GM12878 (cell line): Measurements from ENCODE around the gene HMMR. TPM values are rescaled to one million over a fixed set of nuclear protein-coding genes. Genes with fewer than 3 reads are reported as not detected.

ENCODE experiments used
- ATAC-seq: fragments of 200-7000 bp; cut with Tn5 transposase; 3 replicates; pipeline ENCODE4 v1.9.1; 2020; ENCODE audit warnings: mild to moderate bottlenecking, moderate library complexity
- BruUV-seq: library from RNA; stranded (reverse); fragments of 400-500 nt; replicated peaks from 2 replicates; lab custom pipeline; 2021; lab: Mats Ljungman, UMichigan
- CTCF ChIA-PET: fragments of 300-600 bp; sonication (Branson Sonifier 250); formaldehyde crosslinking; extraction: SDS; loops from one replicate; lab custom pipeline; 2021; ENCODE audit warnings: inconsistent platforms; lab: Yijun Ruan, JAX
- POLR2A ChIA-PET: fragments of 350-600 bp; formaldehyde crosslinking; extraction: SDS; loops from one replicate; lab custom pipeline; 2021; ENCODE audit warnings: inconsistent platforms; lab: Charles Lee
- RAD21 ChIA-PET: fragments of 300-600 bp; sonication (Branson Sonifier 250); formaldehyde crosslinking; loops from one replicate; lab custom pipeline; 2023; ENCODE audit warnings: antibody characterized with exemption; ENCODE audit not compliant: unreplicated experiment; lab: Charles Lee
- SMC1A ChIA-PET: fragments of 300-600 bp; sonication (Branson Sonifier 250); formaldehyde crosslinking; loops from one replicate; lab custom pipeline; 2023; ENCODE audit not compliant: unreplicated experiment, uncharacterized antibody; lab: Charles Lee
- DNase-seq: peaks from one replicate; pipeline ENCODE4 v3.0.0-alpha.2; 2011; ENCODE audit warnings: low read depth, low spot score
- FAIRE-seq: peaks from 3 replicates; lab custom pipeline; 2011; peaks lifted over from hg19 to GRCh38; lab: Jason Lieb, UNC
- H2AFZ ChIP-seq: 2 replicates; pipeline ENCODE4 v1.6.0; 2011; ENCODE audit warnings: low read depth, low read length, control low read depth; ENCODE audit not compliant: control insufficient read depth
- H3K27ac ChIP-seq: 2 replicates; pipeline ENCODE4 v1.5.1; 2011; ENCODE audit warnings: control low read depth; ENCODE audit not compliant: control insufficient read depth, insufficient read depth
- H3K27me3 ChIP-seq, 2 experiments: replicated peaks in 1 of 2; 2 replicates each; pipeline versions ENCODE4 v1.6.0 to v1.6.1; 2011; ENCODE audit warnings: low read length in 1 of 2; ENCODE audit not compliant: control insufficient read depth in 2 of 2, insufficient read depth in 2 of 2
- H3K36me3 ChIP-seq, 2 experiments: 2 replicates each; pipeline ENCODE4 v1.5.1; 2011; ENCODE audit warnings: low read length in 1 of 2; ENCODE audit not compliant: control insufficient read depth in 2 of 2, insufficient read depth in 2 of 2
- H3K4me1 ChIP-seq: 2 replicates; pipeline ENCODE4 v1.6.1; 2011; ENCODE audit warnings: mild to moderate bottlenecking, low read length, moderate library complexity, mixed read lengths; ENCODE audit not compliant: control insufficient read depth, insufficient read depth
- H3K4me2 ChIP-seq: 2 replicates; pipeline ENCODE4 v1.6.0; 2011; ENCODE audit warnings: control low read depth; ENCODE audit not compliant: control insufficient read depth, insufficient read depth
- H3K4me3 ChIP-seq: fragments of 200-600 bp; sonication (generic); 2 replicates; pipeline ENCODE4 v1.5.1; 2016
- H3K79me2 ChIP-seq: 2 replicates; pipeline ENCODE4 v1.6.0; 2011; ENCODE audit warnings: low read length; ENCODE audit not compliant: control insufficient read depth, insufficient read depth
- H3K9ac ChIP-seq: 2 replicates; pipeline ENCODE4 v1.8.0; 2011; ENCODE audit warnings: low read length, control low read depth, mixed read lengths; ENCODE audit not compliant: control insufficient read depth, insufficient read depth
- H3K9me3 ChIP-seq: replicated peaks from 3 replicates; pipeline ENCODE4 v1.5.1; 2011; ENCODE audit warnings: mild to moderate bottlenecking, low read length; ENCODE audit not compliant: control insufficient read depth, insufficient read depth
- H4K20me1 ChIP-seq: 2 replicates; pipeline ENCODE4 v1.6.0; 2011; ENCODE audit not compliant: control insufficient read depth, insufficient read depth
- BCLAF1 ChIP-seq: fragments of 450-650 bp; IDR thresholded peaks from 2 replicates; pipeline ENCODE4 v1.6.1; 2017; ENCODE audit warnings: antibody characterized with exemption, mild to moderate bottlenecking, moderate library complexity
- CBX5 ChIP-seq: sonication (generic); IDR thresholded peaks from 2 replicates; pipeline ENCODE4 v1.6.1; 2016; ENCODE audit warnings: low read depth, moderate library complexity, mild to moderate bottlenecking, inconsistent platforms
- CREM ChIP-seq: IDR thresholded peaks from 2 replicates; pipeline ENCODE4 v1.6.1; 2014; ENCODE audit warnings: antibody characterized with exemption, low read depth
- E2F4 ChIP-seq: IDR thresholded peaks from 2 replicates; pipeline ENCODE4 v1.6.1; 2012; ENCODE audit warnings: low read depth, low read length, improper control_type of control experiment
- EED ChIP-seq: sonication (generic); IDR thresholded peaks from 2 replicates; pipeline ENCODE4 v1.6.1; 2016; ENCODE audit warnings: antibody characterized with exemption, low read depth
- ETV6 ChIP-seq, 2 experiments: fragments of 450-650 bp in 1 of 2; IDR thresholded peaks in 1 of 2; conservative IDR thresholded peaks in 1 of 2; 2 replicates each; pipeline ENCODE4 v1.6.1; 2014; ENCODE audit warnings: antibody characterized with exemption in 1 of 2, borderline replicate concordance in 1 of 2, low read depth in 1 of 2, mild to moderate bottlenecking in 1 of 2, moderate library complexity in 1 of 2
- HDAC2 ChIP-seq: fragments of 200-600 bp; sonication (generic); IDR thresholded peaks from 2 replicates; pipeline ENCODE4 v1.6.1; 2017
- HDGF ChIP-seq: fragments of 450-650 bp; IDR thresholded peaks from 2 replicates; pipeline ENCODE4 v1.6.1; 2016; ENCODE audit warnings: antibody characterized with exemption
- MAX ChIP-seq: IDR thresholded peaks from 2 replicates; pipeline ENCODE4 v1.6.1; 2012; ENCODE audit warnings: low read depth, low read length, improper control_type of control experiment
- MYB ChIP-seq: fragments of 150-350 bp; IDR thresholded peaks from 2 replicates; pipeline ENCODE4 v1.6.1; 2014; ENCODE audit warnings: mild to moderate bottlenecking, low read depth, low read length, borderline replicate concordance
- POLR2AphosphoS2 ChIP-seq: IDR thresholded peaks from 2 replicates; pipeline ENCODE4 v1.6.1; 2011; ENCODE audit warnings: low read depth, mild to moderate bottlenecking, low read length, improper control_type of control experiment, moderate library complexity
- POLR2AphosphoS5 ChIP-seq: IDR thresholded peaks from 2 replicates; pipeline ENCODE4 v1.6.1; 2011; ENCODE audit warnings: mild to moderate bottlenecking, low read length, inconsistent platforms
- RFX5 ChIP-seq: IDR thresholded peaks from 2 replicates; pipeline ENCODE4 v1.6.1; 2011; ENCODE audit warnings: low read depth, low read length, improper control_type of control experiment
- SMARCA5 ChIP-seq: fragments of 450-650 bp; IDR thresholded peaks from 2 replicates; pipeline ENCODE4 v1.6.1; 2017; ENCODE audit warnings: mild to moderate bottlenecking
- SMC3 ChIP-seq: IDR thresholded peaks from 2 replicates; pipeline ENCODE4 v1.6.1; 2011; ENCODE audit warnings: low read length, improper control_type of control experiment, borderline replicate concordance
- SREBF1 ChIP-seq: IDR thresholded peaks from 2 replicates; pipeline ENCODE4 v1.6.1; 2012; ENCODE audit warnings: mild to moderate bottlenecking, low read length
- YBX1 ChIP-seq: fragments of 450-650 bp; IDR thresholded peaks from 2 replicates; pipeline ENCODE4 v1.6.1; 2016; ENCODE audit warnings: antibody characterized with exemption
- ZNF217 ChIP-seq: fragments of 450-650 bp; IDR thresholded peaks from 2 replicates; pipeline ENCODE4 v1.6.1; 2017; ENCODE audit warnings: antibody characterized with exemption, mild to moderate bottlenecking
- ZNF622 ChIP-seq: fragments of 450-650 bp; IDR thresholded peaks from 2 replicates; pipeline ENCODE4 v1.6.1; 2017; ENCODE audit warnings: mild to moderate bottlenecking, inconsistent platforms
- ZSCAN29 ChIP-seq: fragments of 450-650 bp; IDR thresholded peaks from 2 replicates; pipeline ENCODE4 v1.6.1; 2017; ENCODE audit warnings: mild to moderate bottlenecking, moderate library complexity
- WGBS: methylation state at CpG from one replicate; pipeline ENCODE4 v1.1.6; 2016; ENCODE audit warnings: low lambda C conversion rate; ENCODE audit not compliant: insufficient replicate concordance, insufficient coverage; ENCODE audit errors: missing lambda C conversion rate; 5-methylcytosine and 5-hydroxymethylcytosine counted together
- in situ Hi-C: fragments of 300-500 bp; cut with MboI; formaldehyde crosslinking; loops from 9 replicates; pipeline ENCODE4 v1.14.3; 2018; ENCODE audit warnings: mixed read lengths
- intact Hi-C: fragments of 100-400 bp; cut with micrococcal nuclease; formaldehyde crosslinking; loops from one replicate; pipeline ENCODE4 v1.14.2; 2022; ENCODE audit not compliant: unreplicated experiment
- polyA plus RNA-seq, 11 experiments: library from polyadenylated mRNA; depleted of rRNA in 4 of 11; unstranded in 6 of 11; stranded (reverse) in 5 of 11; fragments of >200 nt; fragmentation: Nextera tagmentation in 4 of 11; fragmentation: Illumina TruSeq in 1 of 11; extraction: Ambion mirVana in 4 of 11; extraction: Trizol in 1 of 11; gene quantifications; 1 replicate in 1 of 11; 2 replicates in 10 of 11; pipeline versions ENCODE4 v1.2.1 to v1.2.3, GENCODE V29; 2011 to 2016; ENCODE audit warnings: inconsistent platforms in 2 of 11, missing spikeins in 2 of 11, low read depth in 1 of 11
- total RNA-seq, 4 experiments: library from RNA; depleted of rRNA in 3 of 4; stranded (reverse); fragments of >200 nt in 3 of 4; fragmentation: Illumina TruSeq in 1 of 4; extraction: Trizol in 1 of 4; gene quantifications; 2 replicates each; pipeline versions ENCODE4 v1.2.1 to v1.2.3, GENCODE V29; 2013 to 2021

HMMR gene
- total and polyA plus RNA-seq, 10 of the 15 experiments (the other 5 are each of a cell fraction or from before 2014, with no cell fraction given), result 44.1 to 122 (median 64.2) TPM

GRCh38 chr5:163489745-163490075 lies 29.3 kb downstream of the HMMR start (continued):
- TF ChIP-seq ETV6 (conservative IDR thresholded peaks at IDR 0.05 in 1 of 2, IDR thresholded peaks at IDR 0.05 in 1 of 2; ENCODE audit: borderline replicate concordance in 1 of 2, low read depth in 1 of 2), result no peak

GRCh38 chr5:163496286-163496685 lies 35.9 kb downstream of the HMMR start:
- TF ChIP-seq ZSCAN29, result no peak
- TF ChIP-seq BCLAF1, result no peak
- no peak for TF ChIP-seq MAX
- no peak for TF ChIP-seq EED
- TF ChIP-seq RFX5, result no peak
- no peak for TF ChIP-seq POLR2AphosphoS5
- no peak for TF ChIP-seq SMC3
- no peak for TF ChIP-seq MYB
- no peak for TF ChIP-seq POLR2AphosphoS2
- no peak for TF ChIP-seq E2F4
- no peak for TF ChIP-seq CBX5
- no peak for TF ChIP-seq SMARCA5
- no peak for TF ChIP-seq CREM
- no peak for TF ChIP-seq HDGF
- TF ChIP-seq HDAC2, result no peak
- TF ChIP-seq ZNF217, result no peak
- TF ChIP-seq SREBF1, result no peak
- TF ChIP-seq YBX1, result no peak
- no peak for TF ChIP-seq ZNF622
- ChIA-PET SMC1A (interaction anchor here (1.2 kb wide), 1 partner anchor 15 kb away, joined by 4 read pairs; no protein-coding TSS in a partner anchor), CTCF (interaction anchor here (1.0 to 3.4 kb wide), 2 partner anchors 14 to 22 kb away, joined by 3 to 12 read pairs; no protein-coding TSS in a partner anchor), RAD21 (no interaction called here), POLR2A (interaction anchor here (0.5 to 1.4 kb wide), 2 partner anchors 49 to 57 kb away, joined by 4 read pairs; no protein-coding TSS in a partner anchor)
- no peaks in the 10 kb centered on the region for H3K9me3 ChIP-seq
- H3K4me1 ChIP-seq, result no peaks in the 10 kb centered on the region
- no peak overlapping the region for H3K4me2 ChIP-seq
- WGBS, result 93% methylated on average over 1 of the region's 1 CpG
- no peaks in the 10 kb centered on the region; a peak in 1 of 4 replicates for H3K36me3 ChIP-seq
- no peak overlapping the region for H3K9ac ChIP-seq
- no TSS peak for BruUV-seq
- no peaks in the 10 kb centered on the region for H4K20me1 ChIP-seq
- no peak overlapping the region for H3K4me3 ChIP-seq
- no peaks in the 10 kb centered on the region for H3K79me2 ChIP-seq
- no peak overlapping the region for H3K27ac ChIP-seq
- ATAC-seq (no peak), DNase-seq (no peak), FAIRE-seq (no peak)
- in situ Hi-C loops (no loop called here), intact Hi-C loops (no loop called here)
- H2AFZ ChIP-seq, result no peak overlapping the region
- no peaks in the 10 kb centered on the region for H3K27me3 ChIP-seq
